ENCODE data around the gene ASF1B. TPM values are rescaled to one million over a fixed set of nuclear protein-coding genes. Genes with fewer than 3 reads are reported as not detected.

The ASF1B gene
- total RNA-seq, 1 experiment from 2014 or later: 38.4 TPM

- Mint-ChIP-seq H3K27ac (no peak overlapping the region), H3K27me3 (ENCODE audit: low read depth) (peaks cover 53% of the 10 kb centered on the region), H3K4me1 (peaks cover 8% of the 10 kb centered on the region; the same call in 1 of the 2 replicates), H3K9me3 (no peaks in the 10 kb centered on the region), H3K4me3 (no peak overlapping the region), H3K36me3 (no peaks in the 10 kb centered on the region)
- ChIA-PET CTCF (interaction anchor here (0.7 to 1.4 kb wide), 4 partner anchors 20 to 463 kb away, joined by 3 to 6 read pairs (median 3); partner anchors contain the start of gene IL27RA), POLR2A (interaction anchor here (0.7 kb wide), 1 partner anchor 13 kb away, joined by 3 read pairs; no protein-coding TSS in a partner anchor)
- TF ChIP-seq CDX4 (CRISPR knock-in tag; IDR thresholded peaks at IDR 0.05; ENCODE audit: borderline replicate concordance) (no peak), PRRX2 (CRISPR knock-in tag; IDR thresholded peaks at IDR 0.05) (no peak), SMAD4 (CRISPR knock-in tag; IDR thresholded peaks at IDR 0.05) (no peak)
- ATAC-seq (no peak), DNase-seq (ENCODE audit: low spot score) (no peak)
Observed at GRCh38 chr19:14078411-14078810, 58.0 kb downstream of the ASF1B start.

- POLR2A ChIA-PET: interaction anchor here (0.7 kb wide), 1 partner anchor 139 kb away, joined by 3 read pairs; no protein-coding TSS in a partner anchor
- H3K36me3 Mint-ChIP-seq: no peaks in the 10 kb centered on the region
- peaks cover 70% of the 10 kb centered on the region for H3K27me3 Mint-ChIP-seq (ENCODE audit: low read depth)
- ATAC-seq (no peak), DNase-seq (ENCODE audit: low spot score) (no peak)
- TF ChIP-seq MLX (CRISPR knock-in tag; IDR thresholded peaks at IDR 0.05) (no peak), FOXJ3 (CRISPR knock-in tag; IDR thresholded peaks at IDR 0.05; ENCODE audit: borderline replicate concordance) (no peak)
- CTCF ChIA-PET: interaction anchor here (0.6 to 6.6 kb wide), 15 partner anchors 15 to 398 kb away, joined by 3 to 164 read pairs (median 6); partner anchors contain the start of genes ASF1B, DCAF15, IL27RA and PALM3
- H3K4me3 Mint-ChIP-seq: peak overlapping the region; percentile 84
- no peak overlapping the region for H3K27ac Mint-ChIP-seq
- peaks cover 8% of the 10 kb centered on the region; the same call in 1 of the 2 replicates for H3K4me1 Mint-ChIP-seq
- no peaks in the 10 kb centered on the region for H3K9me3 Mint-ChIP-seq
Observed at GRCh38 chr19:14073925-14074838, 62.2 kb downstream of the ASF1B start.

GRCh38 chr19:14073261-14073924 is 63.0 kb downstream of the ASF1B start:
- H3K4me1 Mint-ChIP-seq: peaks cover 8% of the 10 kb centered on the region; the same call in 1 of the 2 replicates
- POLR2A ChIA-PET: interaction anchor here (0.7 kb wide), 1 partner anchor 138 kb away, joined by 3 read pairs; no protein-coding TSS in a partner anchor
- no peak for TF ChIP-seq CBFB (CRISPR knock-in tag; IDR thresholded peaks at IDR 0.05; ENCODE audit: low read depth)
- TF ChIP-seq FOXK1 (CRISPR knock-in tag; IDR thresholded peaks at IDR 0.05): no peak
- no peak for TF ChIP-seq ELF4 (CRISPR knock-in tag; IDR thresholded peaks at IDR 0.05; ENCODE audit: low read depth)
- TF ChIP-seq TCF7 (CRISPR knock-in tag; IDR thresholded peaks at IDR 0.05; ENCODE audit: low read depth): no peak
- TF ChIP-seq IRF1 (CRISPR knock-in tag; IDR thresholded peaks at IDR 0.05): no peak
- TF ChIP-seq CTCF (IDR thresholded peaks at IDR 0.05): peak; percentile 26; the same call in 1 of the 2 replicates
- no peak for TF ChIP-seq ZNF263 (CRISPR knock-in tag; IDR thresholded peaks at IDR 0.05; ENCODE audit: low read depth)
- no peak for TF ChIP-seq E2F4 (CRISPR knock-in tag; IDR thresholded peaks at IDR 0.05; ENCODE audit: borderline replicate concordance, low read depth)
- no peak for TF ChIP-seq ZNF396 (CRISPR knock-in tag; IDR thresholded peaks at IDR 0.05; ENCODE audit: borderline replicate concordance)
- TF ChIP-seq TEAD4 (CRISPR knock-in tag; IDR thresholded peaks at IDR 0.05): no peak
- TF ChIP-seq EMX1 (CRISPR knock-in tag; IDR thresholded peaks at IDR 0.05): 0 out of 2 replicates have a peak, but pooled peaks have one; percentile 35
- TF ChIP-seq MAX (CRISPR knock-in tag; IDR thresholded peaks at IDR 0.05): no peak
- TF ChIP-seq SP1 (CRISPR knock-in tag; conservative IDR thresholded peaks at IDR 0.05): peak; percentile 70; the same call in 1 of the 2 replicates
- no peak for TF ChIP-seq PRDM15 (CRISPR knock-in tag; IDR thresholded peaks at IDR 0.05)

More at GRCh38 chr19:14073261-14073924, 63.0 kb downstream of the ASF1B start:
- peak overlapping the region; percentile 84 for H3K4me3 Mint-ChIP-seq
- H3K27ac Mint-ChIP-seq: no peak overlapping the region
- peaks cover 70% of the 10 kb centered on the region for H3K27me3 Mint-ChIP-seq (ENCODE audit: low read depth)
- CTCF ChIA-PET: interaction anchor here (0.6 to 6.6 kb wide), 26 partner anchors 9 to 399 kb away, joined by 3 to 164 read pairs (median 6); partner anchors contain the start of genes ASF1B, DCAF15, IL27RA and PALM3
- no peaks in the 10 kb centered on the region for H3K9me3 Mint-ChIP-seq
- ATAC-seq (peak; percentile 32), DNase-seq (ENCODE audit: low spot score) (peak; percentile 71)
- H3K36me3 Mint-ChIP-seq: no peaks in the 10 kb centered on the region

Data from WTC11 (cell line).